GM10847 (cell line): Measurements from ENCODE around the gene MAN2A1.

Source experiments
- POLR2A ChIP-seq: IDR thresholded peaks from 2 replicates; pipeline ENCODE4 v1.6.1; 2011; ENCODE audit not compliant: insufficient read length; ENCODE audit errors: extremely low read depth

Gene MAN2A1

DNA sequence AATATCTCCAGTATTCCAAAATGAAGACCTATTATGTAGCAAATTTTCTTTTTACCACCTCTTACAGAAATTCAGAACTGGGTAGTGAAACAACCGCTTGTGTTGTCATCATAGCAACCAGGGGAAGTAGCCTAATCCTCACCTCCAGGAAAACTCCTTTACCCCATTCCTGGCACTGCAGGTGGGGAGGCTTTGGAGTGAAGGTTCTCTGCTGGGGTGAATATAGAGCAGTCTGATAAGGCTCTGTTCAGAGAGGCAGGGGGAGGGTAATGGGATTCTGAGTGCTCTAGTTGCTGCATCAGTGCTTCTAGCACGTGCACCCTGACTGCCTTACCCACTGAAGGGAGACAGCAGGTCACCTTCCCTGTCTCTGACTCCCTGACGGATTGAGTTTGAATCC is 116.2 kb downstream of the MAN2A1 start:
- TF ChIP-seq POLR2A, result no peak

DNA sequence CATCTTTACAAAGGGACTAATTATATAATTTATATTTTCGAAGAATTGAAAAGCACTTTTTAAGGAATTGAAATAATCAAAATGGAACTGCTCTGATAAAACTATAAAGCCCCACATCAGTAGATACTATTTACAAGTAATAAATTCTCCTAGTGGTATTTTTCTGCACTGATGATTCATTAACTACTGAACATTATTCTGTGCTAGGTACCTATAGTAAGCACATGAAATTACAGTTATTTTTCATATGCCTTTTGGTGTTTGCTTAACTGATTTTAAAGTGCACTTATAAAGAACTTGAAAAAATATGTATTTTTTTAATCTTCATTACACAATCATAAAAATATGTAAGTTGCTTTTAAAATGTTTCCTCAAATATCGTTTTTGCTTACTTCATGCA is 123.0 kb downstream of the MAN2A1 start:
- TF ChIP-seq POLR2A, result no peak

DNA sequence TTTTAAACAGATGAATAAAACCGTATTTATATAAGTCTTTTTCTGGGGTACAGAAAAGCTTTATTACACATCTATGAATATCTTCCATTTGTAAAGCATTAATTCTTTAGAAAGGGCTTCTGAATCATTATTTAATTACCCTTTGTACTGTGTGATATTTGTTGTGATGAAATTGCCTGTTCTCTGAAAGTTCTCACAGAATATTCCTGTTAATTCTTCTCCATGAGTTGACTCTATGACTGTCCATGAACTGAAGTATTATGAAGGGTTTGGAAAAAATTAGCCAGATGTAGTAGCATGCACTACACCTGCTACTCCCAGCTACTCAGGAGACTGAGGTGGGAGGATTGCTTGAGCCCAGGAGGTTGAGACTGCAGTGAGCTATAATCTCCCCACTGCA is 127.0 kb downstream of the MAN2A1 start:
- no peak for TF ChIP-seq POLR2A

DNA sequence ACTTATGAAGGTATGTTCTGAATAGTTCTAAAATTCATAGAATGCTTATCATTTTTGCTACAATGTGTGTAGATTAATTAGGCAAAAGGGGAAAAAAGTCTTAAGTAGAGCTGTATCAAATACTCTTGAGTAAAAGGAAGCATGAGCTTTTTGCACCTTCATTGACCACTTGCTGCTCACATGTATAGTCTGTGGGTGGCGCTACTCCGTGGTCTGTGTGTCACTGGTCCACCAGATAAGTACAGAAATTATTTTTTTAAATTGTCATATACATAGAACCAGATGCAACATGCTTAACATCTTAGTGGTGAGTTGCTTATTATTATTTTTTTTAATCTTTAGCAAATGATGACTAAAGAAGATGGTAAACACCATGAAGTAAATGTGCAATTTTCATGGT is 130.2 kb downstream of the MAN2A1 start:
- no peak for TF ChIP-seq POLR2A

DNA sequence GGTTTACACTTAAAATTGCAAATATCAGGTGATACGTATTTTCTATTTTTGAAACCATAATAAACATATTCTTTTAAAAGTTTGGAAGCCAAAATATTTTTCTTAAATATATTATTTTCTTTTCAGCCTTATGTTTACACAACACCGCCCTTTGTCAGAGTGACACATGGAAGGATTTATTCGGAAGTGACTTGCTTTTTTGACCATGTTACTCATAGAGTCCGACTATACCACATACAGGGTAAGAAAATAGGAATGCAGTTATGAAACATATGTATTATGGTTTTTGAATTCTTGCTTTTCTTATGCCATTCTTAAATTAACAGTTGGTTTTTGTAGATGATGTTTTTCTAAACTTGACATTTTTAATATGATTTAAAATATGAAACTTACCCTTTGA is 133.9 kb downstream of the MAN2A1 start:
- no peak for TF ChIP-seq POLR2A

DNA sequence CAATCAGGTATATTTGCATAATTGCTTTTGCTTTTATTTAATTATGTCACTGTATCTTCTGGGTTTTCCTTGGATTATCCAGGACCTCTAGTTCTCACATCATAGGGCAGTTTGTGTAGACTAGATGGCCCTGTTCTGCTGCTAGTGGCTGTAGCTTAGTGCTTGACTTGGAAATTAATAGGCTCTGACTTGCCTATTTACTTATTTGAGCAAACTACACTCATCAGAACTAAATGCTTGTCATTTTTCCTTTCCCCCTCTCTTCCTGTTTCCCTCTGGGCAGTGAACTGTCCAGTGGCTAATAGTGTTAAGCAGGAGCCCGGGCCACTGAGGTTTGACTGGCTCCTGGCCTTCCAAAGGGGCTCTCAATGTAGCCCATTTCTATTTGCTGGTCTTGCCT is 135.7 kb downstream of the MAN2A1 start:
- TF ChIP-seq POLR2A, result no peak

DNA sequence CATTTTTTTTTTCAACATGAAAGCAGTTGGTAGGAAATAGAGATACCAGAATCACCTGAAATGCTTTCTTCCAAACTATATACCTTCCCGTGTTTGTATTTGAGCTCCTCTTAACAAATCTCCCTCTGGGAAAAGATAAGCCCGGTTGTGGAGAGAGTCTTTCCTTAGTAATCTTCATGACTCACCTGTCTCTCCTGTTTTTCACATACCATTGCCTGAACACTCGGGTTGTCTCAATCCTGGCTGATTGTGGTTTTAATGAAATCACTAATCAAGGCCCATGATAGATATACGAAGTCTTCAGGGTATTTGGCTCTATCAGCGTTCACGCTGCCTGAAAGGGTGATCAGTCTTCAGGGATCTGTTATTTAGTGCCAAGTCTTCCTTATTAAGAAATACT is 136.7 kb downstream of the MAN2A1 start:
- TF ChIP-seq POLR2A, result no peak

DNA sequence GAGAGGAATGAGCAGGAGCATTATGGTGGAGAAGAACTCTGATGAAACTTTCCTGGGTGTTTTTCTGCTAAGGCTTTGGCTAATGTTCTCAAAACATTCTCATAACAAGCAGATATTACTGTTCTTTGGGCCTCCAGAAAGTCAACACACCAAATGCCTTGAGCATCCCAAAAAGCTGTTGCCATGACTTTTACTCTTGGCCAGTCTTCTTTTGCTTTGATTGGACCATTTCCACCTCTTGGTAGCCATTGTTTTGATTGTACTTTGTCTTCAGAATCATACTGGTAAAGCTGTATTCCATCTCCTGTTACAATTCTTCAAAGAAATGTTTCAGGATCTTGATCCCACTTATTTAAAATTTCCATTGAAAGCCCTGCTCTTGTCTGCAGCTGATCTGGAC is 139.6 kb downstream of the MAN2A1 start:
- no peak for TF ChIP-seq POLR2A

DNA sequence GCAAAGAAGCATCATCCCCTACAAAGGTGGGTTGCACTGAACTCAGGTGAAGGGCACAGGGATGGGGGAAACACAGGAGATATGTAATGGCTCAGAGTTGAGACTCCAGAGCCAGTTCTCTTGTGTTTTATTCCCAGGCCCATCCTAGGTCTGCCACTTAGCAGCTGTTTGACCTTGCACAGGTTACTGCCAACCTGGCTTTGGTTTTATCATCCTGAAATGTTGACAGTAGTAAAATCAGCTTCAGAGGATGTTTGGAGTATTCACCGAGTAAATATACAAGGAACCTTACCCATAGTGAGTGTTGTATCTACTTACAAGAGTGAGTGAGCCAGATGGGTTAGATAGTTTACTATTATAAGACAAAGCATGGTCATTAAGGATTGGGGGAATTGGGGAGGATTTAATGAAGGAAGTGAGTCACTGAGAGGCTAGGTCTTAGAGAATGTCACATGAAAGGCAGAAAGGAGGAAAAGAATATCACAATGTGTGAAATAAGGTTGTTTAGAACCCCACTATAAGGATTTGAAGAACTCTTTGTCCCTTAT is 141.3 kb downstream of the MAN2A1 start:
- TF ChIP-seq POLR2A, result no peak

DNA sequence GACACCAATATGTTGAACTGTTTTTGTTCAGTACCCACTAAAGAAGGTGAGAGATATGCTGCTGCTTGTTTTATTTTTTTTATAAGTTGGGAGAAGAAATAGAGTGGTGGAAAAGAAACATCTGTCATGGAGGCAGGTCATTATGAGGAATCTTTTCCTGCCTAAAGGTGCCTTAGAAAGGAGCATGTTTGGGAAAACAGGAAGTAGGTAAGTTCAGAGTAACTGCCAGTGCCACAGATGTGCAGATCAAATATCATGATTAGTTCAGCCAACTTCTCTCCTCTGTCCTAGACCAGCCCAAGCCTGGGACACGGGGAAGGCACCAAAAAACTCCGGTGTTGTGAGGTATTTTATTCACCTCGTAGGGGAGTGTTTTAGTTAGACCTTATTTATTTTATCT is 144.2 kb downstream of the MAN2A1 start:
- no peak for TF ChIP-seq POLR2A

DNA sequence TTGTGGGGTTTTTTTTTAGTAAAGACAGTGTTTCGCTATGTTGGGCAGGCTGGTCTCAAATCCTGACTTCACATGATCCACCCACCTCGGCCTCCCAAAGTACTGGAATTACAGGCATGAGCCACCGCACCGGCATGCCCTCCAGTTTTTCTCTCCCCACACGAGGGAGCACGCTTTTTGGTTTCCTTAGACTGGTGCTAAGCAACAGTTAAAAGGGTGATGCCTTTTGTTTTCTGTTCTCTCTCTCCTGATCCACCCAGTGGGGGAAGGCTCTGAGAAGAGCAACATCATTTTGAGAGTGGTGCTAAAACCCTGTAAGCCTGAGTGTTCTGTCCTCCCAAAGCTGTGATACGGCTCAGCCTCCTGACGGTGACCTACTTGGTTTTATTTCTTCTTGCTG is 146.6 kb downstream of the MAN2A1 start:
- no peak for TF ChIP-seq POLR2A

DNA sequence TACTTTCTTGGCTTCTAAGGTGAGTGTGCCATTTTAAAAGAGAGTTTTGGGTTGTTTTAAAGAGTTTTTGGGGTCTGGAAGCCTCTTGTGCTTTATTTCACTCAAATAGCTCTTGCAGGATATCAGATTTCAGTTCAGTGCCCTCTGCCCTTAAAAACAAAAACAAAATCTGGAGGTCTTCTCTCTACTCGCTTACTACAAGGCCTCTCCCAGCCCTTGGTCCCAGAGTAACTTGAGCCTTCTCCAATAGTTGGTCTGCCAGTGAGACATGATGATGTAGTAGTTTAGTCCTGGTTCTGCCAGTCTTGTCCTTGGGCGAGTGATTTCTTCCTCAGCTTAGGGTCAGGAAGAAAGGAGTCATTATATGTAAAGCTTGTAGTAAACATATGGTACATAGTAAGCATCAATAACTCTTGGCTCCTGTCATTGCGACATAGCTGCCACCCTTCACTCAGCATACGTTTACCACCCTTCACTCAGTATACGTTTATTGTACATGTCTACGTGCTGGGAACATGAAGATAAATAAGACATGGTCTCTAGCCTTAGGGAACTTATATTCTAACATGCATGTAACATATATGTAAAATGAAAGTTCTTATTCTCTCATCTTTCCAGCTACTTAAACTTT is 147.6 kb downstream of the MAN2A1 start:
- no peak for TF ChIP-seq POLR2A

DNA sequence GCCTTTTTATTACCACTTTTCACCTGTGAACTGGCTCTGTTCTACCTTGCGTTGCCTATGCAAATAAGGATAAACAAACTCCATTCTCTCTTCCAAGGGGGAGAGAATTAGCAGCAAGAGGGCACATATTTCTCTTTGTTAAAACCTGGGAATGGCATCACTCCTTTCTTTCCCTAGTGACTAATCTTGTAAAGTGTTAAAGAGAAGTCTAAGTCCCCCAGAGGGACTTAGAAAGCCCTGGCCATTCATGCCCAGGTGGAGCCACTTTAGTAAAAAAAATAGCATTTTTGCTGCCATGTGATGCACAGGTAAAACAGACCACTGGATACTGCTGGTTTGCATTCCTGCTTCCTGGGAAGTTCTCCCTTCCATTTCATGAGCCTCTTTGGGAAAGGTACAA is 148.4 kb downstream of the MAN2A1 start:
- TF ChIP-seq POLR2A, result no peak

DNA sequence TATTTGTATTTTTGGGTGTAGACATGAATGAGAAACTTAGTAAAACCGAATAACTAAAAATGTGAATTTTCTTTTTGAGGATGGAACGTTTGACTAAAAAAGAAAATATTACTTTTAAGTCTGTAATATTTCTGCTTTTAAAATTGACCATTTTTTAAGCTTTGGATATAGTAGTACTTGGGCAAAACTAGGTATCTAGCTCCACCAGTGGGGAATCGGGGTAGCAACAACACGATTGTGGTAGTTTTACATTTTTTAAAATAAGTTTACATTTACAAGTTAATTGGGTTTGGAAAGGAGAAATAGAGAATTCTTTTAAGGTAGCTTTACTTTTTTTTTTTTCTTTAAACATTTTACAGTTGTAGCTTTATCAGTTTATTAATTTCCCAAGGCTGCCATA is 154.4 kb downstream of the MAN2A1 start:
- TF ChIP-seq POLR2A, result no peak

DNA sequence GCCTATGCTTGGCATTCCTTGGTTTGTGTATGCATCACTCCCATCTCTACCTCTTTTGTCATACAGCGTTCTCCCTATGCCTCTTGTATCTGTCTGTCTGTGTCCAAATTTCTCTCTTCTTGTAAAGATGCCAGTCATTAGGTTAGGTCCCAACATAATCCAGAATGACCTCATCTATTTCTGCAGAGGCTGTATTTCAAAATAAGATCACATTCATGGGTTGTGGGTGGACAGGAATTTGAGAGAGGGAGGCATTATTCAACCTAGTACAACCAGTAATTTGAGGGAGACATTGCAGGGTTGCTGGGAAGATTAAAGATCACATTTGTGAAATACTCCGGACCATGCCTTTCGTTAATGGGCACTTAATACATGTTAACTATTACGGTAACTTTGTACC is 155.0 kb downstream of the MAN2A1 start:
- no peak for TF ChIP-seq POLR2A

DNA sequence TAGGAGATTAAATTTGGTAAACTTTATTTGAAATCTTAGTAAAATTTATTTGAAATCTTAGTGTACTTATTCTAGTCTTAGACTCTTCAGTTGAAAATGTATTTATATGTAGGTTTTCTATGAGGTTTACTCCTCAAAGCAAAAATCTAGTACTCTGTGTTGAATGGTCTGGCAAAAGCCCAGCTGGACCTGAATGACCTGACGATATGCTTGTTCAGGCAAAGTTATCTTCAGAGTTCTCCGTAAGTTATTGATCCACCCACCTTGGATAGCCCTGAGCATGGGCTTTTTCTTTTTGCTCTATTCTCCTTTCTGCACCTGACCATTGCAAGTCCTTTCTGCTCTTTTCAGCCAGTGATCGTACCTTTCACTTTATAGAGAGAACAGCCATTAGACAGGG is 158.4 kb downstream of the MAN2A1 start:
- TF ChIP-seq POLR2A, result no peak

DNA sequence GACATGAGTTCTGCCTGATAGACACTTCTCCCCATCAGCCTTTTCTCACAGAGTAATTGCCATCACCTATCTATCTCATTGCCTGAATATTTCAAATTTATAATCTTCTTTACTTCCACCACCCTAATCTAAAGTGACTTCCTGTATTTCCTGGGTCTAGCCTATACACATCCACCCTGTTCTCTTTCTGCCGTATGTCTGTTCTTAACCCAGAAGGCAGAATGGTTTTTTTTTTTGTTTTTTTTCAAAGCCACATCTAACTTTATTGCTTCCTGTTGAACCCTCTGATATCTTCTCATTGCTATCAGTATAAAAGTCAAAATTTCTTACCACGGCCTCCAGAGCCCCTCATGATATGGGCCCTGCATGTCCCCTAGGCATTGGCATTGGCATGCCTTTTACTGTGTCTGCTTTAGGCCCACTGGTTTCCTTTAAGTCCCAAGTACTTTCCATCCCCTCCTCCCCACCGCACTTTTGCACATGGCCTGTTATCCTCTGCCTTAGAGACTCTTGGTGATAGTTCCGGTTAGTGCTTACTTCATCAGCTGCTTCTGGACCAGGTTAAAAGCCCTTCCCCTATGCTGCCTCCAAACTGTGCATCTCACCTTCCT is 159.9 kb downstream of the MAN2A1 start:
- no peak for TF ChIP-seq POLR2A
